GM21526 (cell line): ENCODE measurements around the gene PAK6.
A peak's percentile ranks its signal among the peaks of the same experiment; 100 is the strongest.

Source experiments
- ATAC-seq: cut with Tn5 transposase; IDR thresholded peaks from one replicate; pipeline ENCODE4 v1.9.1; 2021; ENCODE audit warnings: moderate library complexity; ENCODE audit not compliant: unreplicated experiment, low FRiP score

PAK6 gene

GRCh38 chr15:40307421-40308211, 68.8 kb downstream of the PAK6 start, which contains the start of gene PLCB2:
TSS of gene PLCB2 (minus strand) at chr15:40307935. CDS start at chr15:40307672, 263 bp downstream.
- ATAC-seq, result no peak

GRCh38 chr15:40309344-40309862, 70.5 kb downstream of the PAK6 start:
- no peak for ATAC-seq

GRCh38 chr15:40310001-40310959, 71.4 kb downstream of the PAK6 start:
- ATAC-seq, result no peak

GRCh38 chr15:40310993-40311392, 72.1 kb downstream of the PAK6 start:
- no peak for ATAC-seq

GRCh38 chr15:40312370-40313158, 73.7 kb downstream of the PAK6 start:
- no peak for ATAC-seq

GRCh38 chr15:40313531-40314398, 74.9 kb downstream of the PAK6 start:
- no peak for ATAC-seq

GRCh38 chr15:40314723-40315276, 75.9 kb downstream of the PAK6 start:
- no peak for ATAC-seq

- no peak for ATAC-seq
These were observed 78.1 kb downstream of the PAK6 start for GRCh38 chr15:40316931-40317330.

GRCh38 chr15:40317580-40317979, 78.7 kb downstream of the PAK6 start:
- ATAC-seq, result no peak

- ATAC-seq, result no peak
These were observed 81.5 kb downstream of the PAK6 start for GRCh38 chr15:40320409-40320808.

GRCh38 chr15:40320931-40321371, 82.1 kb downstream of the PAK6 start:
- no peak for ATAC-seq

- ATAC-seq, result no peak
These were observed 83.8 kb downstream of the PAK6 start for GRCh38 chr15:40322531-40323238.

GRCh38 chr15:40323239-40323952, 84.5 kb downstream of the PAK6 start, which contains the start of gene INAFM2:
TSS of gene INAFM2 (plus strand) at chr15:40323692. CDS start at chr15:40324056, 364 bp downstream.
- peak; percentile 80 for ATAC-seq

GRCh38 chr15:40323953-40324937, 85.4 kb downstream of the PAK6 start:
- peak; percentile 3 for ATAC-seq

GRCh38 chr15:40325188-40325587, 86.3 kb downstream of the PAK6 start:
- ATAC-seq, result no peak

GRCh38 chr15:40325700-40326099, 86.8 kb downstream of the PAK6 start:
- no peak for ATAC-seq
